GM19452 (cell line): ENCODE data around the gene PRKCI.
"Not testable (repeated sequence)": the region's sequence is repeated elsewhere in the genome, so short reads cannot be mapped to it uniquely, and the experiment has no call there.

Source experiments
- ATAC-seq: cut with Tn5 transposase; IDR thresholded peaks from one replicate; pipeline ENCODE4 v1.9.1; 2021; ENCODE audit not compliant: unreplicated experiment

PRKCI gene

DNA sequence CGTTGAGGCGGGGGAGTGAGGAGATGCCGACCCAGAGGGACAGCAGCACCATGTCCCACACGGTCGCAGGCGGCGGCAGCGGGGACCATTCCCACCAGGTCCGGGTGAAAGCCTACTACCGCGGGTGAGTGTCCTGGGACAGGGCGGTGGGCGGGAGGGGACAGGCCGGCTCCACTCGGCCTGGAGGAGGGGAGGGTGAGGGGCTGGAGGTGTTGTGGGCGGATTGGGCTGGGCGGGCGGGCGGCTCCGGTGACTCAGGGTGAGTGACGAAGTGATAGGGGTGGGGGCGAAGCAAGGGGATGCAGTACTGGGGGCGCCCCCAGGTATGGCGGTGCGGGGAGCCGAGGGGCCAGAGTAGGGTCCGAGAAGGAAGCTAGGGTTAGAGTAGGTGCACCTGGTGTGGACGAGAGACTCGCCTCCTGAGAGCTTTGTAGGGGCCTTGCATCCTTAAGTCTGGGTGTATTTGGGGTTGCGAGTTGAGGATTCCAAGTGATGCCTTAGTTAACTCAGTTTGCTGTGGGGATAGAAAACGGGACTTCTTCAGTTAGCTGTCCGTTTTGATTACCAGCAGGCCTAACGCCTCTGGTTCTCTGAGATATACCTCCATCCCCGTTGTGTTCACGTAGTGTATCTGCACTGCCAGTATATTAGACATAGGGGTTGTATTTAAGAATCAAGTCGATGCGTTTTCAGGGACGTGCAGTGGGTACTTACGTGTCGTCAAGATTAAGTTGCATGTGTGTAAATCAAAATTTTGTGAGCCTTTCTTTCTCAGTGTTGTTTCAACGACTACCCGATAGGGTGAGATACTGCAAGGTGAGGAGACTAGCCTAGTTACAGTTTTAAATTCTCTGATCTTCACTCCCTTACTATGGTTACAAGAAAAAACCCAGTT lies 670 bp downstream of the PRKCI start:
- peak; percentile 33 for ATAC-seq

DNA sequence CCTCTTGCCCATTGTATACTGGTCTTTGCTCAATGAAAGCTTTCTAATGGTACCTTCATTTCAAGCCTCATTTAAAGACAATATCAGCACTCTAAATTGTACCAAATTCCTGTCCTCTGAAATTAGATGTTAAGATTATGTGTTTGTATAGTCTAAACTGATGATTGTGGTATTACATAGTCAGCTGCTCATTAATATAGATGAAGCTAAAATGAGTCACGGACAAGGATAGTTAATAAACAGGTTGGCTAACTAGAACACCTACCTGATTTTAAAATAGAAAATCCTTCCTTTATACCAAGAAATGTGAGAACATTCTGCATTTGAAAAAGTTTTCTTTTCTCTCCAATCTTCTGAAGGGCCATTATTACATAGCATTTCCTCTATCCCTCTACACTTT lies 2.9 kb downstream of the PRKCI start:
- no peak for ATAC-seq

DNA sequence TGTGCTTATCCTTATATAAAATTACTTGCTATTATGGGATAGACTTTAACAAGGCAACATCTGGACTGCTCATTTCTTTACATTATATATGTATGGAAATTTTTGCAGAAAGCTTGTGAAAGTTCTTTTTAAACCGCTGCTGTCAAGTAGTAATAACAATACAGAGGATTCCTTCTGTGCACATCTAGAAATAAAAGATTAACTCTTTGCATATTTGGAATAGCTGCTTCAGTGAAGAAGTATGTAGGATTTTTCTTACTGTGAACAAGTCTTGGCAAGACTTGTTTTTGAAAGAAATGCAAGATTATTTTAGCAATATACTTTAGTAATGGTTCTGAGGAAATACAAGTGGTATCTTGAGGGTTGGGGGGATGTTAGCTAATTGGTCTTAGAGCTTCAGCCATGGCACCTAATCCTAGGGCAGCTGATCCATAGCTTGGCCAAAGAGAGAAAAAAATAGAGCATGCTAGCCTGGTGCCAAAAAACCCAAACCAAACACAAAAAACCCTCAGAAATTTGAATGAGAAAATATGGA lies 4.3 kb downstream of the PRKCI start:
- no peak for ATAC-seq

DNA sequence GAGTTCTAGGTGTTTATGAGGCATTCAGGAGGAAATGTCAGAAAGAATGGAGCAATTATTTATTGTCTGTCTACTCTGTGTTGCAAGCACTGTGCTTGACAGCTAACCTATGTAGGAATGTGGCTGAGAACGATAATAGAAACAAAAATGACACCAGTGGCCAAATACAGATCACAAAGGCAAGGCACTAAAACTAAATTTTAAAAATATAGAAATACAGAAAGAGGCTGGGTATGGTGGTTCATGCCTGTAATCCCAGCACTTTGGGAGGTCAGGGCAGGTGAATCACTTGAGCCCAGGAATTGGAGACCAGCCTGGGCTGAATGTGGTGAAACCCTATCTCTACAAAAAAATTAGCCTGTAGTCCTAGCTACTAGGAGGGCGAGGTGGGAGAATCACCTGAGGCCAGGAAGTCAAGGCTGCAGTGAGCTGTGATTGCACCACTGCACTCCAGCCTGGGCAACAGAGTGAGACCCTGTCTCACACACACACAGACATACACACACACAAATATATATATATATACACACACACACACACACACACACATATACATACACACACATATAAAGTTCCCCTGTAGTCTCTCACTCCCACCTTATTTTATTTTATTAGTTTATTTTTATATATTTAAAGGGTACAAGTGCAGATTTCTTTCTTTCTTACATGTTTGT lies 6.0 kb downstream of the PRKCI start:
- ATAC-seq: no peak

DNA sequence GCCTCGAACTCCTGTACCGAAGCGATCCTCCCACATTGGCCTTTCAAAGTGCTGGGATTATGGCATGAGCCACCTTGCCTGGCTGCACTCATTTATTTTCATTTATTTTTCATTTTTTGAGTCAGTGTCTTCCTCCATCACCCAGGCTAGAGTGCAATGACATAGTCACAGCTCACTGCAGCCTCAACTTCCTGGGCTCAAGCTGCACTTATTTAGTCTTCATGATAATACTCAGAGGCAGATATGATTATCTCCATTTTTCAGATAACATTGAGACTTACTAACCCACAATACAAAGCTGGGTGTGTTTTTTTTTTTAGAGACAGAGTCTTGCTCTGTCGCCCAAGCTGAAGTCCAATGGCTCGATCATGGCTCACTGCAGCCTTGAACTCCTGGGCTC lies 10.0 kb downstream of the PRKCI start:
- ATAC-seq: no peak

DNA sequence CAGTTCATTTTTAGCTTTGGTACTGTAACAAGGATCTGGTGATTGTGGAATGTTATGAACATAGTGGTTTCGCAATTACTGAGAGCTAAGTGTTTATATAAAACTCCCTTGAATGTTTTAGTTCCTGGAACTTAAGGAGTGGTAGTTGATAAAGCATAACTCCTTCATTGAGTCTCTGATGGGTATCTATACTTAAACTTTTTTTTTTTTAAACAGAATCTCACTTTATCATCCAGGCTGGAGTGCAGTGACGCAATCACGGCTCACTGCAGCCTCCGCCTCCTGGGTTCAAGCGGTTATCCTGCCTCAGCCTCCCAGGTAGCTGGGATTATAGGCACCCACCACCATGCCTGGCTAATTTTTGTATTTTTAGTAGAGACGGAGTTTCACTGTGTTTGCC lies 11.3 kb downstream of the PRKCI start:
- ATAC-seq: no peak

DNA sequence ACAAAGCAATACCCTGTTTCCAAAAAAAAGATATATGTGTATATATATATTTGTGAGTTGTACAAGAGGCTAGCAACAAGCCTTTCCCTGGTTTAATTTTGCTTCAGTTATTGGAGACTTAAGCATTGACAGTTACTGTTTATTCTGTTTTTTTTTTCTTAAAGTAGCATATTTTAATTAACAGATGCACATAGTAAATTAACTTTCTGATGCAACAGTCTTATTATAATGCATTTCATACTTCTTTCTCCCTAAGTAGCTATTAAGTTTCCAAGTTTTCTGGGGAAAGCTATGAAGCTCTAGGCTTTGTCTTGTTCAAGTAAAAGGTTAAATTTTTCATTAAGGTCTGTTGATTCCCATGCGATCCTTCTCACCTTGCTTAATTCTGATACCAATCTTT lies 17.9 kb downstream of the PRKCI start:
- ATAC-seq: no peak

DNA sequence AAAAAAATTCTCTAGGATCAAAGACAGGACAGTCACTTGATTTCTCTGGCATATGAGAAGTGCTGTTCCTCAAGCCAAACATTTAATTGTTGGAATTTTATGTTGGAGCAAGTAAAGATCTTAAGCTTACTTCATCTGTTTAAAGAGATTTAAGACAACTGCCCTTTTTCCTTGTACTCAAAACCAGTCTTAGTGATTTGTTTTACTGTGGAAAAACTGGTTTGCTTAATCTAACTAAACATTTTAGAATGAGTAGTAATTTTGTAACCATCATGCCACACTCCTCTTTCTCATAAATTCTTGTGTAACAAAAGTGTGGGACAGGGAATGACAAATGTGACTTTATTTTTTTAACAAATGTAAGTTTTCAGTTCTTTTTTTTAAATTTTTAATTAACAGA lies 18.4 kb downstream of the PRKCI start:
- no peak for ATAC-seq

DNA sequence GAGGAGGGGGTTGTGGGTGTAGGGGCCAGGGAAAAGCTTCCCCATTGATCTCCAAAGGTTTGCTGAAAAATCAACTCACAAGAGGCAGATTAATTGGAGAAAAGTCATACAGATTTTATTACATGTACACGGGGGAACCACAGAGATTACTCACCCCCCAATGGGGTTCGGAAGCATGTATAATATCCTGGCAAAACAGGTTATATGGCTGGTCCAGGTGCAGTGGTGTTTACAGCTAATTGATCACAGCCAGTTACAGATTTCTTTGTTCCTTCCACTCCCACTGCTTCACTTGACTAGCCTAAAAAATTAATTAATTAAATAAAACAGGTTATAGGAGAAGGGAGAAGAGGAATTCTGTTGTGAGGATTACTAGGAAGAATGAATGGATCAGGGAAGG lies 22.4 kb downstream of the PRKCI start:
- no peak for ATAC-seq

DNA sequence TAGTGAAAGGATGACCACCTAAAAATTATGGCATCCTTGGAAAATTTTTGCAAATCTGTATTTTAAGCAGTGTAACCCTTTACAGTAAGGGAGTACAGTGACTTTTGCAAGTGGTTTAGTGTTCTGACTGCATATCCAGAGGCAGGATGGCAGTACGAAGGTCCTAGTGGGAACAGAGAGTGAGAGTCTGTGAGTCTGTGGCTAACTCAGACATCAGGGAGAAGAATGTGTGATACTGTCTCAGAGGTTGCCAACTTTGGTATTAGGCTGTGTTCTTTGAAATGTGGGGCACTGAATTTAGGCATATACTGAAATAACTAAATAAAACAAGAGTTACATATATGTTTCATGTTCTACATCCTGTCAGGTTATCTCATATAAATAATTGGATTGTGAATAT lies 25.7 kb downstream of the PRKCI start:
- peak; percentile 47 for ATAC-seq

DNA sequence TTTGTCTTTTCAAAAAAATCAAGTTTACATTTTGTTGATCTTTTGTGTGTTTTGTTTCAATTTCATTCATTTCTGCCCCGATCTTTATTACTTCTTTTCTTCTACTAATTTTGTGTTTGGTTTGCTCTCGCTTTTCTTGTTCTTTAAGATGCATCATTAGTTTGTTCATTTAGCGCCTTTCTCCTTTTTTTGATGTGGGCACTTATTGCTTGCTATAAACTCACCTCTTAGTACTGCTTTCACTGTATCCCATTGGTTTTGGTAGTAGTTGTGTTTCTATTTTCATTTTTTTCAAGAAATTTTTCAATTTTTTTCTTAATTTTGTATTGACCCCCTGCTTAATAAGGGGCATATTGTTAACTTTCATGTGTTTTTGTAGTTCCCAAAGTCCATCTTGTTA lies 34.4 kb downstream of the PRKCI start:
- ATAC-seq: no peak

DNA sequence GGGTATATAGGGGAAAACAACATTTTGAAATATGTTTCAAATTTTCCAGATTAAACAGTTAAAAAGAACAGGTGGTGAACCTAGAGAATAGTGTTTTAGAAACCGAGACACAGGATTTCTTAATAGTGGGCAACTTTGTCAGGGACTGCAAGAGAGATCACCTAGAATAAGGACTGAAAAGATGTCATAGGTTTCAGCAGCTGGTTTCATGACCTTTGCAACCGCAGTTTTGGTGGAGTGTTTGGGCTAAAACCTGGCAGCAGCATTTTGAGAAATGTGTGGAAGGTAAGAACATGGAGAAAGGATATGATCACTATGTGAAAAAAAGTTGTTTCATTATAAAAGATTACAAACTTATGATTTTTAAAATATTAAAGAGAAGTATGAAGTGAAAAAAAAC lies 34.9 kb downstream of the PRKCI start:
- peak; percentile 63 for ATAC-seq

DNA sequence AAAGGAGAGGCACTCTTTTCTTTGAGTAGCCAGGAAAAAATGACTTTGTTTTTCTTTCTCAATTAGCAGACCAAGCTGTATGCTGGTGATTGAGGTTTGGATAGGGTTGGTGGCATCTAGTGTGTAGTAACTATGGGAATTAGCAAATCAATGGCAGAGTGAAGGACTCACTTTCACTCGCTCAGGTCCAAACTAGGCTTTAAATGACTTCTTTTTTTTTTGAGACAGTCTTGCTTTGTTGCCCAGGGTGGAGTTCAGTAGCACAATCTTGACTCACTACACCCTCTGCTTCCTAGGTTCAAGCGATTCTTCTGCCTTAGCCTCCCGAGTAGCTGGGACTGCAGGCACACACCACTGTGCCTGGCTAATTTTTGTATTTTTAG lies 35.9 kb downstream of the PRKCI start:
- ATAC-seq: peak; percentile 15

DNA sequence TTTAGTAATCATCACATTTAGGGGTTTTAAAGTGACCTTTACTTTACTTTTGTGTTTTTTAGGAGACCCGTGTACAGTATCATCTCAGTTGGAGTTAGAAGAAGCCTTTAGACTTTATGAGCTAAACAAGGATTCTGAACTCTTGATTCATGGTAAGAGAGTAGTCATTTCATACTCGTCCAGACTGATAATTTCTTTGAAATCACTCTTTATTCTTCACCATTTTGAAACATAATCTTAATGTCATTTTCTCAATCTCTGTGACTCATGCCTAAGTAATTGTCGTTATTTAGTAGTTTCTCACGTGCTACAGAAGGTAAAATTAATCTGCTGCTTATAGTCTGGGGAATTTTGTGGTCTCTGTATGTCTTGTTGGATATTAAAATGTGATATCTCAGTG lies 37.7 kb downstream of the PRKCI start:
- ATAC-seq: no peak

DNA sequence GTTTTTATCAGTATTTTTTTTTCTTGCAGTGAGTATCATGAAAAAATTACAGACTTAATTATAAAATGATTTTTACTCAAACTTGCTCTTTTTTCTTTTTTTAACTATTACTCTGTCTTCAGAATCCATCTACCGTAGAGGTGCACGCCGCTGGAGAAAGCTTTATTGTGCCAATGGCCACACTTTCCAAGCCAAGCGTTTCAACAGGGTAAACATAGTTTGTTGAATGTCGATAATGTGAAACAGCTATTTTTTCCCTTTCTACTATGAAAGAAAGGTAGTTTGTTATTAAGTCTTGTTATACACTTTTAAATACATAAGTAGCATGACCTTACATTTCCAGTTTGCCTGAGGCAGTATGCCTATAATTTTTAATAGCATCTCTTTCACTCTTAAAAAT lies 45.6 kb downstream of the PRKCI start:
- ATAC-seq: no peak

DNA sequence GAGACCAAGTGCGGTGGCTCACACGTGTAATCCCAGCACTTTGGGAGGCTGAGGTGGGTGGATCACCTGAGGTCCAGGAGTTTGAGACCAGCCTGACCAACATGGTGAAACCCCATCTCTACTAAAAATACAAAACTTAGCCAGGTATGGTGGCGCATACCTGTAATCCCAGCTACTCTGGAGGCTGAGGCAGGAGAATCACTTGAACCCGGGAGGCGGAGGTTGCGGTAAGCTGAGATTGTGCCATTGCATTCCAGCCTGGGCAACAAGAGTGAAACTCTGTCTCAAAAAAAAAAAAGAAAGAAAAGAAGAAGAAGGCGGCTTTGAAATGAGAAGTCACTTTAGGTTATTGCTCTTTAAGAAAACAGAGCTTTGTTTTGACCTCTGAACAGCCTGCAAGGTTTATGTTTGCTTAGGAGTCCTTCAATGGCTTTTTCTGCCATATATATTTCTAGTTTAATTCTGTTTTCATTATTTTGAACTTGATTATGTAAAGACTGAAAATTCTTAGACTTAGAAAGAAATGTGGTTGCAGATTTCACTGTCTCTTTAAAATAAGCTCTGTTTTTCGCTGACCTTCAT lies 47.5 kb downstream of the PRKCI start:
- ATAC-seq: not testable (repeated sequence)

DNA sequence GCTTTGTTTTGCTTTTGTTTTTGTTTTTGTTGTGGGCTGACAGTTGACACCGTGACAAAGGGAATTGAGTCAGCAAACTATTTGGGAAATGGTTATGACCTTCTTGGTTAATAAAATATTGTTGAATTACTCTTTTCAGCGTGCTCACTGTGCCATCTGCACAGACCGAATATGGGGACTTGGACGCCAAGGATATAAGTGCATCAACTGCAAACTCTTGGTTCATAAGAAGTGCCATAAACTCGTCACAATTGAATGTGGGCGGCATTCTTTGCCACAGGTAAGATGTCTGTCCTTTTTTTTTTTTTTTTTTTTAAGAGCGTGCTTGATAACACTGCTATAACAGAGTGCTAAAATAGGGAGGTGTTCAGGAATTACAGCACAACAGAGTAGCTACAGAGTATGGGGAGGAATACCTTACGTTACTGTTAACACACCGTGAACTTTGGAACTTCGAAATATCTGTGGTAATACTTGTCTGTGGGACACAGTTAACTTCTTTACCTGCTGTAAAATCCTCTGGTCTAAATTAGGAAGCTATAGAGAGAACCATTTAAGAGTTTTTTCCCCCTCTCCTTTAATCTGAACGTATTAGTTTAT lies 48.2 kb downstream of the PRKCI start:
- ATAC-seq: no peak

DNA sequence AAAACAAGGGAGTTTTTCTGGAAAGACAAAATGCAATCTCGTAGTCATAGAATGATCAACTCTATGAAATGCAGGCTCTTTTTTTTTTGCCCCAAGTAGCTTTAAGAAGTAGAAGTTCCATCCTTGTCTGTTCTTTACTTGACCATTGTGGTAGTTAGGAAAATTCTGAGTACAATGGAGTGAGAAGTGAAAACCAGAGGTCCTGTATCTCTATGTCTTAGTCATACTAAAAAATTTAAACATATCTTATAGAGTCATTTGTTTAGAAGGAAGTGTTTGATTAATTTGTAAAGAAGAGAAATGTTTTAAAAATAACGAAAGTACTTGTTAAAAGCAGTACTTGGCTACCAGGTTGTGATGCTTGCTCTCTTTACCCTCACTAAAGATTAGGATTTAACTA lies 52.4 kb downstream of the PRKCI start:
- no peak for ATAC-seq

DNA sequence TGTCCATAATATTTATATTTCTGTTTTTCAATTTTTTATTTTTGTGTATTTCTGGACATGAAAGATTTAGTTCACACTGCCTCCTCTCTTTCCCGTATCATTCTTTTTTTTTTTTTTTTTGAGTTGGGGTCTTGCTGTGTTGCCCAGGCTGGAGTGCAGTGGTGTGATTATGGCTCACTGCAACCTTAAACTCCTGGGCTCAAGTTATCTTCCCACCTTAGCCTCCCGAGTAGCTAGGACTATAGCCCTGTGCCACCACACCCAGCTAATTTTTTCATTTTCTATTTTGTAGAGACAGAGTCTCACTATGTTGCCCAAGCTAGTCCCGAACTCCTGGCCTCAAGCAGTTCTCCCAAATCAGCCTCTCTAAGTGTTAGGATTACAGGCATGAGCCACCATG lies 53.6 kb downstream of the PRKCI start:
- ATAC-seq: no peak

DNA sequence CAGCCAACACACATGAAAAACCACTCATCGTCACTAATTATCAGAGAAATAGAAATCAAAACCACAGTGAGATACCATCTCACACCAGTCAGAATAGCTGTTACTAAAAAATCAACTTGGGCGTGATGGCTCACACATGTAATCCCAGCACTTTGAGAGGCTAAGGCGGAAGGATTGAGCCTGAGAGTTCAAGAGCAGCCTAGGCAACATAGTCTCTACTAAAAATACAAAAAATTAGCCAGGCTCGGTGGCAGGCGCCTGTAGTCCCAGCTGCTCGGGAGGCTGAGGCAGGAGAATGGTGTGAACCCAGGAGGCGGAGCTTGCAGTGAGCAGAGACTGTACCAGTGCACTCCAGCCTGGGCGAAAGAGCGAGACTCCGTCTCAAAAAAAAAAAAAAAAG lies 55.1 kb downstream of the PRKCI start:
- ATAC-seq: not testable (repeated sequence)

DNA sequence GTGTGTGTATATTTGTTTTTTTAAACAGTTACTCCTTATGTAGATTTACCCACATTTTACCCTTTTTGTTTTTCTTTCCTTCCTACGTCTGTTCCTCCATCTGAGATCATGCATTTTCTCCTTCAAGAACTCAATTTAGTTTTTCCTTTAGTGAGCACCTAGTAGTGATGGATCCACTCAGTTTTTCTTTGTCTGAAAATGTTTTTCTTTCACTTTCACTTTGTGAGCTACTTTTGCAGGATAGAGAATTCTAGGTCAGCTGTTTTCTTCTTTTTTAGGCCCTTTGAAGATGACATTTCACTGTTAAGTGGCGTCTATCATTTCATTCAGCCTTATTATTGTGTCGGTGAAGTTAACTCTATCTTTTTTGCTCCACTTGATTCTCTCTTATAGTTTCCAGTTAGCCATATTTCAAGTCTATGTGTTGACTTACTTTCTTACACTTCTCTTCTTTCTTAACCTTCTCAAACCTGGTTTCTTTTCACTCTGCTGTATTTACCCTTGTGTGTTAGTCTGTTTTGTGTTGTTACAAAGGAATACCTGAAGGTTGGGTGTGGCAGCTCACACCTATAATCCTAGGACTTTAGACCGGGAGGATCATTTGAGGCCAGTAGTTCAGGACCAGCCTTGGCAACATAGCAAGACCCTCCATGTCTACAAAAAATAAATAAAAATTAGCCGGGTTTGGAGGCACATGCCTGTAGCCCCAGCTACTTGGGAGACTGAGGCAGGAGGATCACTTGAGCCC lies 55.8 kb downstream of the PRKCI start:
- no peak for ATAC-seq
